ENCODE measurements around the gene CLCN5.

GRCh38 chrX:49978176-49978575, 55.8 kb downstream of the CLCN5 start:
- TF ChIP-seq EZH2 (IDR thresholded peaks at IDR 0.05; ENCODE audit: low read depth, unreplicated experiment) (no peak), EZH2phosphoT487 (IDR thresholded peaks at IDR 0.05; ENCODE audit: unreplicated experiment) (no peak), POLR2AphosphoS5 (IDR thresholded peaks at IDR 0.05; ENCODE audit: low read depth) (no peak), REST (IDR thresholded peaks at IDR 0.05; ENCODE audit: unreplicated experiment) (no peak), JUNB (IDR thresholded peaks at IDR 0.05; ENCODE audit: unreplicated experiment) (no peak)
- TF ChIP-seq, protein P1, sequence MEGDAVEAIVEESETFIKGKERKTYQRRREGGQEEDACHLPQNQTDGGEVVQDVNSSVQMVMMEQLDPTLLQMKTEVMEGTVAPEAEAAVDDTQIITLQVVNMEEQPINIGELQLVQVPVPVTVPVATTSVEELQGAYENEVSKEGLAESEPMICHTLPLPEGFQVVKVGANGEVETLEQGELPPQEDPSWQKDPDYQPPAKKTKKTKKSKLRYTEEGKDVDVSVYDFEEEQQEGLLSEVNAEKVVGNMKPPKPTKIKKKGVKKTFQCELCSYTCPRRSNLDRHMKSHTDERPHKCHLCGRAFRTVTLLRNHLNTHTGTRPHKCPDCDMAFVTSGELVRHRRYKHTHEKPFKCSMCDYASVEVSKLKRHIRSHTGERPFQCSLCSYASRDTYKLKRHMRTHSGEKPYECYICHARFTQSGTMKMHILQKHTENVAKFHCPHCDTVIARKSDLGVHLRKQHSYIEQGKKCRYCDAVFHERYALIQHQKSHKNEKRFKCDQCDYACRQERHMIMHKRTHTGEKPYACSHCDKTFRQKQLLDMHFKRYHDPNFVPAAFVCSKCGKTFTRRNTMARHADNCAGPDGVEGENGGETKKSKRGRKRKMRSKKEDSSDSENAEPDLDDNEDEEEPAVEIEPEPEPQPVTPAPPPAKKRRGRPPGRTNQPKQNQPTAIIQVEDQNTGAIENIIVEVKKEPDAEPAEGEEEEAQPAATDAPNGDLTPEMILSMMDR (conservative IDR thresholded peaks at IDR 0.05; ENCODE audit: low read depth in 2 of 2): no peak
